Ovary (tissue), 9 donors: Measurements from ENCODE around the gene S100A1. TPM values are rescaled to one million over a fixed set of nuclear protein-coding genes. Genes with fewer than 3 reads are reported as not detected.

Experiments used
- DNase-seq, 5 donors: peaks; one replicate each; pipeline ENCODE4 v3.0.0-alpha.2; 2019 to 2020
- H3K27ac ChIP-seq, 2 donors: fragments of 200-600 bp; one replicate each; pipeline versions ENCODE4 v1.5.1 to v1.8.0; 2019 to 2022
- H3K27me3 ChIP-seq: fragments of 200-600 bp; one replicate; pipeline ENCODE4 v1.8.0; 2022
- H3K36me3 ChIP-seq: fragments of 200-600 bp; sonication (generic); one replicate; pipeline ENCODE4 v1.5.1; 2019
- H3K4me1 ChIP-seq: one replicate; pipeline ENCODE4 v1.8.1; 2013; ENCODE audit warnings: mild to moderate bottlenecking, moderate library complexity; ENCODE audit not compliant: insufficient read depth
- H3K4me3 ChIP-seq: fragments of 200-600 bp; sonication (generic); one replicate; pipeline ENCODE4 v1.5.1; 2017
- H3K9me3 ChIP-seq, 2 donors: fragments of 200-600 bp in 1 of 2; sonication (generic) in 1 of 2; one replicate each; pipeline versions ENCODE4 v1.5.1 to v1.8.1; 2013 to 2019; ENCODE audit warnings: mild to moderate bottlenecking in 1 of 2, moderate library complexity in 1 of 2
- EP300 ChIP-seq: sonication (generic); formaldehyde crosslinking; IDR thresholded peaks from one replicate; pipeline ENCODE4 v1.6.1; 2017; ENCODE audit warnings: antibody characterized with exemption
- POLR2A ChIP-seq: fragments of 450-650 bp; IDR thresholded peaks from one replicate; pipeline ENCODE4 v1.6.1; 2017; ENCODE audit warnings: antibody characterized with exemption, mild to moderate bottlenecking, moderate library complexity
- WGBS, 3 donors: extraction: QIAGEN DNeasy Blood & Tissue Kit in 1 of 3; methylation state at CpG; one replicate each; pipeline versions ENCODE4 v1.1.5 to v1.1.7; 2013 to 2017; 5-methylcytosine and 5-hydroxymethylcytosine counted together
- intact Hi-C, 4 donors: fragments of 100-400 bp; cut with DNase I; formaldehyde crosslinking; loops; one replicate each; pipeline versions ENCODE4 v1.11.0 to v1.15.1; 2022 to 2023
- polyA plus RNA-seq, 2 donors: library from polyadenylated mRNA; stranded (reverse); fragments of 200-250 nt in 1 of 2; fragments of 350-450 nt in 1 of 2; fragmentation: Illumina TruSeq in 1 of 2; extraction: RNeasy Lipid Tissue Mini Kit (QIAGEN cat#74804) in 1 of 2; gene quantifications; one replicate each; pipeline ENCODE4 v1.2.3, GENCODE V29; 2013 to 2014
- total RNA-seq, 7 donors: library from RNA; depleted of rRNA in 2 of 7; stranded (reverse); fragments of >200 nt in 2 of 7; fragmentation: NEBNext Ultra II Directional in 3 of 7; extraction: Animal tissue kit (Norgen Biotek cat#: 25700) in 3 of 7; gene quantifications; one replicate each; pipeline versions ENCODE4 v1.1.0 to v1.2.4, GENCODE V29; 2016 to 2023
- TF ChIP-seq, protein P1 (sequence below), 3 donors: fragments of 450-650 bp in 2 of 3; fragments of 200-600 bp in 1 of 3; IDR thresholded peaks; one replicate each; pipeline versions ENCODE4 v1.5.1 to v1.8.0; 2016 to 2022; ENCODE audit warnings: antibody characterized with exemption in 3 of 3, mild to moderate bottlenecking in 1 of 3
- donor health status: DM: no; HTN: no; CAD: no; lungs with moderate emphysema.
- donor health status: DM: no; HTN: no; CAD: no.
- donor health status: Bipolar disorder and iron deficiency.
- donor health status: DM: yes; HTN: yes; CAD: no.
- donor health status: DM: no; HTN: no; CAD: no.
- donor health status: DM: yes; HTN: yes; CAD: no.

The S100A1 gene
- total and polyA plus RNA-seq, 9 donors: 0.91 to 77.2 (median 1.3) TPM; not detected in 1

GRCh38 chr1:153646672-153647345 lies 18.6 kb downstream of the S100A1 start:
- Histone ChIP-seq H3K4me1 (peaks cover 3% of the 10 kb centered on the region), H3K27me3 (no peaks in the 10 kb centered on the region), H3K4me3 (no peak overlapping the region), H3K9me3 (no peaks in the 10 kb centered on the region), H3K36me3 (no peaks in the 10 kb centered on the region), H3K27ac (no peak overlapping the region)
- DNase-seq: peak in 1 of 5 donors; percentile 25
- 80 to 91% (median 81%) methylated on average over 5 of the region's 5 CpGs for WGBS, 3 donors
- intact Hi-C loops: no loop called here
- no peak for TF ChIP-seq EP300

GRCh38 chr1:153647346-153647714 lies 19.1 kb downstream of the S100A1 start:
- 34 to 50% (median 49%) methylated on average over 2 of the region's 2 CpGs for WGBS, 3 donors

DNA sequence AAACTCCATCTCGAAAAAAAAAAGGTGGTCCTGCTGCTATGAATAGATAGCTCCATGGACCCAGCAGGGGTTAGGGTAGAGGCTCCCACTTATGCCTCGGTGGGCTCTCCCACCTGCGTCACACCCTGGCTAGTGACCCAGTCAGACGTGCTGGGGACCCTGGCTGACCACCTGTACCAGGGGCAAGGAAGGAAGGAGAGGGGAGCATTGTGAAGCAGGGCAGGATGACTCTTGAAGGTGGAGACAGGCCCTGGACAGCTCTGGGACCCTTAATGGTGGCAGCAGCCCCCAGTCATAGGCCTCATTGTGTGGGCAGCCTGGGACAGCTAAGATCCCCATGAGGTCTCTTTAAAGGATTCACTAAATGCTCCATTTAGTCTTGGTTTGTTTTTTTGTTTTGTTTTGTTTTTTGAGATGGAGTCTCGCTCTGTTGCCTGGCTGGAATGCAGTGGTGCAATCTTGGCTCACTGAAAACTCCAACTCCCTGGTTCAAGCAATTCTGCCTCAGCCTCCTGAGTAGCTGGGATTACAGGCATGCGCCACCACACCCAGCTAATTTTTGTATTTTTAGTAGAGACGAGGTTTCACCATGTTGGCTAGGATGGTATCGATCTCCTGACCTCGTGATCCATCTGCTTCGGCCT lies 19.9 kb downstream of the S100A1 start:
- 64 to 81% (median 75%) methylated on average over 10 of the region's 10 CpGs for WGBS, 3 donors
- no peak overlapping the region for H3K27ac ChIP-seq
- H3K36me3 ChIP-seq: no peaks in the 10 kb centered on the region
- H3K4me1 ChIP-seq: peaks cover 3% of the 10 kb centered on the region
- intact Hi-C loops: no loop called here
- no peaks in the 10 kb centered on the region for H3K9me3 ChIP-seq
- peak in 1 of 5 donors; percentile 28 for DNase-seq
- H3K27me3 ChIP-seq: no peaks in the 10 kb centered on the region
- TF ChIP-seq POLR2A (no peak), EP300 (no peak)
- TF ChIP-seq, protein P1, sequence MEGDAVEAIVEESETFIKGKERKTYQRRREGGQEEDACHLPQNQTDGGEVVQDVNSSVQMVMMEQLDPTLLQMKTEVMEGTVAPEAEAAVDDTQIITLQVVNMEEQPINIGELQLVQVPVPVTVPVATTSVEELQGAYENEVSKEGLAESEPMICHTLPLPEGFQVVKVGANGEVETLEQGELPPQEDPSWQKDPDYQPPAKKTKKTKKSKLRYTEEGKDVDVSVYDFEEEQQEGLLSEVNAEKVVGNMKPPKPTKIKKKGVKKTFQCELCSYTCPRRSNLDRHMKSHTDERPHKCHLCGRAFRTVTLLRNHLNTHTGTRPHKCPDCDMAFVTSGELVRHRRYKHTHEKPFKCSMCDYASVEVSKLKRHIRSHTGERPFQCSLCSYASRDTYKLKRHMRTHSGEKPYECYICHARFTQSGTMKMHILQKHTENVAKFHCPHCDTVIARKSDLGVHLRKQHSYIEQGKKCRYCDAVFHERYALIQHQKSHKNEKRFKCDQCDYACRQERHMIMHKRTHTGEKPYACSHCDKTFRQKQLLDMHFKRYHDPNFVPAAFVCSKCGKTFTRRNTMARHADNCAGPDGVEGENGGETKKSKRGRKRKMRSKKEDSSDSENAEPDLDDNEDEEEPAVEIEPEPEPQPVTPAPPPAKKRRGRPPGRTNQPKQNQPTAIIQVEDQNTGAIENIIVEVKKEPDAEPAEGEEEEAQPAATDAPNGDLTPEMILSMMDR (IDR thresholded peaks at IDR 0.05): no peak
- H3K4me3 ChIP-seq: no peak overlapping the region

More at GRCh38 chr1:153647346-153647714, 19.1 kb downstream of the S100A1 start:
- intact Hi-C loops: no loop called here
- DNase-seq: peak in 1 of 5 donors; percentile 13
- Histone ChIP-seq H3K27me3 (no peaks in the 10 kb centered on the region), H3K9me3 (no peaks in the 10 kb centered on the region), H3K4me3 (no peak overlapping the region), H3K4me1 (peaks cover 3% of the 10 kb centered on the region), H3K27ac (no peak overlapping the region), H3K36me3 (no peaks in the 10 kb centered on the region)
- TF ChIP-seq, protein P1 (IDR thresholded peaks at IDR 0.05): no peak
- TF ChIP-seq EP300 (no peak), POLR2A (no peak)

- Histone ChIP-seq H3K4me1 (peaks cover 3% of the 10 kb centered on the region), H3K36me3 (no peaks in the 10 kb centered on the region), H3K27me3 (no peaks in the 10 kb centered on the region), H3K27ac (peak overlapping the region in 1 of 2 donors; percentile 31), H3K9me3 (no peaks in the 10 kb centered on the region), H3K4me3 (no peak overlapping the region)
- 16 to 52% (median 28%) methylated on average over 3 of the region's 3 CpGs for WGBS, 3 donors
- TF ChIP-seq POLR2A (no peak), EP300 (no peak)
- TF ChIP-seq, protein P1 (IDR thresholded peaks at IDR 0.05): no peak
- intact Hi-C loops: no loop called here
- DNase-seq: peak in 1 of 5 donors; percentile 33
These were observed 21.1 kb downstream of the S100A1 start for GRCh38 chr1:153649137-153649862.
